Suprapubic skin (tissue), 4 donors: ENCODE measurements around the gene CNTRL. TPM values are rescaled to one million over a fixed set of nuclear protein-coding genes. Genes with fewer than 3 reads are reported as not detected.

Source experiments
- DNase-seq, 2 donors: peaks; one replicate each; pipeline ENCODE4 v3.0.0-alpha.2; 2019; ENCODE audit warnings: low spot score in 2 of 2
- H3K27ac ChIP-seq: fragments of 200-600 bp; sonication (generic); one replicate; pipeline ENCODE4 v1.5.1; 2019
- H3K27me3 ChIP-seq: fragments of 200-600 bp; sonication (generic); one replicate; pipeline ENCODE4 v1.5.1; 2019
- H3K36me3 ChIP-seq: fragments of 200-600 bp; sonication (generic); one replicate; pipeline ENCODE4 v1.5.1; 2019
- H3K4me1 ChIP-seq: fragments of 200-600 bp; sonication (generic); one replicate; pipeline ENCODE4 v1.5.1; 2019
- H3K4me3 ChIP-seq: fragments of 200-600 bp; sonication (generic); one replicate; pipeline ENCODE4 v1.5.1; 2019; ENCODE audit warnings: mild to moderate bottlenecking
- H3K9me3 ChIP-seq: fragments of 200-600 bp; sonication (generic); one replicate; pipeline ENCODE4 v1.5.1; 2019
- CTCF ChIP-seq, 2 donors: fragments of 200-600 bp in 1 of 2; fragments of 450-650 bp in 1 of 2; sonication (generic) in 1 of 2; IDR thresholded peaks; one replicate each; pipeline ENCODE4 v1.5.1; 2016 to 2019; ENCODE audit warnings: antibody characterized with exemption in 2 of 2, mild to moderate bottlenecking in 1 of 2, moderate library complexity in 1 of 2
- EP300 ChIP-seq: sonication (generic); formaldehyde crosslinking; IDR thresholded peaks from one replicate; pipeline ENCODE4 v1.6.1; 2017; ENCODE audit warnings: antibody characterized with exemption
- POLR2A ChIP-seq, 2 donors: fragments of 450-650 bp; IDR thresholded peaks; one replicate each; pipeline ENCODE4 v1.6.1; 2017; ENCODE audit warnings: antibody characterized with exemption in 2 of 2, mild to moderate bottlenecking in 2 of 2, moderate library complexity in 2 of 2
- POLR2AphosphoS5 ChIP-seq, 3 donors: sonication (generic); formaldehyde crosslinking; IDR thresholded peaks; one replicate each; pipeline ENCODE4 v1.6.1; 2017; ENCODE audit warnings: antibody characterized with exemption in 3 of 3
- WGBS: methylation state at CpG from one replicate; pipeline ENCODE4 v1.1.5; 2018; 5-methylcytosine and 5-hydroxymethylcytosine counted together
- total RNA-seq, 4 donors: library from RNA; depleted of rRNA; stranded (reverse); fragments of >200 nt; gene quantifications; one replicate each; pipeline ENCODE4 v1.1.0, GENCODE V29; 2016

The CNTRL gene
- total RNA-seq, 4 donors from 2014 or later: 6.4 to 24.6 (median 13.6) TPM

- Histone ChIP-seq H3K27ac (no peak overlapping the region), H3K4me3 (no peak overlapping the region), H3K4me1 (no peaks in the 10 kb centered on the region), H3K36me3 (no peaks in the 10 kb centered on the region), H3K27me3 (no peaks in the 10 kb centered on the region), H3K9me3 (no peaks in the 10 kb centered on the region)
- TF ChIP-seq EP300 (no peak), POLR2AphosphoS5 (IDR thresholded peaks at IDR 0.05) (no peak), CTCF (IDR thresholded peaks at IDR 0.05) (no peak), POLR2A (IDR thresholded peaks at IDR 0.05) (no peak)
- no peak for DNase-seq
- 74% methylated on average over 1 of the region's 1 CpG for WGBS
These were observed 32.3 kb downstream of the CNTRL start for GRCh38 chr9:121107029-121107428.

- no peak for TF ChIP-seq POLR2AphosphoS5 (IDR thresholded peaks at IDR 0.05)
- no peak for TF ChIP-seq POLR2A (IDR thresholded peaks at IDR 0.05)
- no peak for TF ChIP-seq EP300
- no peak for TF ChIP-seq CTCF (IDR thresholded peaks at IDR 0.05)
- H3K36me3 ChIP-seq: no peaks in the 10 kb centered on the region
- no peak overlapping the region for H3K4me3 ChIP-seq
- DNase-seq: no peak
- no peaks in the 10 kb centered on the region for H3K27me3 ChIP-seq
- H3K27ac ChIP-seq: no peak overlapping the region
- no peaks in the 10 kb centered on the region for H3K9me3 ChIP-seq
- no peaks in the 10 kb centered on the region for H3K4me1 ChIP-seq
- 92% methylated on average over 1 of the region's 1 CpG for WGBS
These were observed 33.1 kb downstream of the CNTRL start for GRCh38 chr9:121107881-121108280.

GRCh38 chr9:121115466-121115865 lies 40.7 kb downstream of the CNTRL start:
- Histone ChIP-seq H3K4me3 (no peak overlapping the region), H3K36me3 (no peaks in the 10 kb centered on the region), H3K27ac (no peak overlapping the region), H3K27me3 (no peaks in the 10 kb centered on the region), H3K4me1 (no peaks in the 10 kb centered on the region), H3K9me3 (no peaks in the 10 kb centered on the region)
- 84% methylated on average over 1 of the region's 1 CpG for WGBS
- DNase-seq: no peak
- TF ChIP-seq CTCF (IDR thresholded peaks at IDR 0.05) (no peak), POLR2AphosphoS5 (IDR thresholded peaks at IDR 0.05) (no peak), EP300 (no peak), POLR2A (IDR thresholded peaks at IDR 0.05) (no peak)

- TF ChIP-seq POLR2A (IDR thresholded peaks at IDR 0.05) (no peak), CTCF (IDR thresholded peaks at IDR 0.05) (no peak), EP300 (no peak), POLR2AphosphoS5 (IDR thresholded peaks at IDR 0.05) (no peak)
- no peaks in the 10 kb centered on the region for H3K27me3 ChIP-seq
- 91% methylated on average over 2 of the region's 2 CpGs for WGBS
- H3K4me1 ChIP-seq: peaks cover 20% of the 10 kb centered on the region
- no peak overlapping the region for H3K27ac ChIP-seq
- H3K9me3 ChIP-seq: no peaks in the 10 kb centered on the region
- no peak overlapping the region for H3K4me3 ChIP-seq
- DNase-seq: no peak
- H3K36me3 ChIP-seq: no peaks in the 10 kb centered on the region
These were observed 43.5 kb downstream of the CNTRL start for GRCh38 chr9:121118266-121118665.

- Histone ChIP-seq H3K4me1 (peaks cover 20% of the 10 kb centered on the region), H3K36me3 (peaks cover 6% of the 10 kb centered on the region), H3K4me3 (no peak overlapping the region), H3K27ac (no peak overlapping the region), H3K9me3 (no peaks in the 10 kb centered on the region), H3K27me3 (no peaks in the 10 kb centered on the region)
- DNase-seq: no peak
- 80% methylated on average over 2 of the region's 2 CpGs for WGBS
- TF ChIP-seq POLR2A (IDR thresholded peaks at IDR 0.05) (no peak), POLR2AphosphoS5 (IDR thresholded peaks at IDR 0.05) (no peak), CTCF (IDR thresholded peaks at IDR 0.05) (no peak), EP300 (no peak)
These were observed 45.6 kb downstream of the CNTRL start for GRCh38 chr9:121120386-121120785.
